H1 (cell line): ENCODE data around the gene PLCB1. TPM values are rescaled to one million over a fixed set of nuclear protein-coding genes. Genes with fewer than 3 reads are reported as not detected.

ENCODE experiments used
- polyA plus RNA-seq, 7 experiments: library from polyadenylated mRNA; depleted of rRNA in 3 of 7; stranded (reverse) in 5 of 7; unstranded in 2 of 7; fragments of >200 nt in 5 of 7; fragments of 200-250 nt in 2 of 7; gene quantifications; 1 replicate in 5 of 7; 2 replicates in 1 of 7; 4 replicates in 1 of 7; pipeline versions ENCODE4 v1.2.1 to v1.2.3, GENCODE V29; 2011 to 2013; ENCODE audit warnings: missing spikeins in 2 of 7, mixed read lengths in 2 of 7
- total RNA-seq: library from RNA; stranded (reverse); fragmentation: NEBNext Ultra II Directional; extraction: Animal tissue kit (Norgen Biotek cat#: 25700); gene quantifications from 2 replicates; pipeline ENCODE4 v1.2.1, GENCODE V29; 2021
- TF ChIP-seq, protein P1 (sequence below): fragments of 300-600 bp; sonication (generic); IDR thresholded peaks from 2 replicates; pipeline ENCODE4 v1.7.1; 2012; ENCODE audit warnings: low read length, moderate library complexity, mild to moderate bottlenecking, inconsistent platforms; ENCODE audit not compliant: insufficient replicate concordance

Gene PLCB1
- total and polyA plus RNA-seq, 2 of the 8 experiments (the other 6 are each of a cell fraction or from before 2014, with no cell fraction given) = 2.6 to 9.1 TPM

DNA sequence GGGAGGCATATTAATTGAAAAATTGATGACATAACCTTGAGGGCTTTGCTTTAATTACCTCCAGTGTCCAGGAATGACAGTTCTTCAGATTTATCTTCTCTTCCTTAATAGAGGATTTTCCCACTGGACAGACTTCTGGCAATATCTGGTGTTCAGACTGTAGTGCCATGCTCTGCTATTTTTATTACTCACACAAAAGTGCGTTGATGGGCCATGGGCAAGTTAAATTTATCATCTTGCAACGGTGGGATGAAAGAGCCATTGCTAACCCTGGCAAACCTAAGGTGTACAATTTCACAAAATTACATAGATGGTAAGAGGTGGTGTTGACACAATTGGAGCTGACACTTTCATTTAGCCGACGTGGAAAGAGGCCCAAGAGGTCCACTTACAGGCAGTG is 683.1 kb downstream of the PLCB1 start (continued):
- TF ChIP-seq, protein P1, sequence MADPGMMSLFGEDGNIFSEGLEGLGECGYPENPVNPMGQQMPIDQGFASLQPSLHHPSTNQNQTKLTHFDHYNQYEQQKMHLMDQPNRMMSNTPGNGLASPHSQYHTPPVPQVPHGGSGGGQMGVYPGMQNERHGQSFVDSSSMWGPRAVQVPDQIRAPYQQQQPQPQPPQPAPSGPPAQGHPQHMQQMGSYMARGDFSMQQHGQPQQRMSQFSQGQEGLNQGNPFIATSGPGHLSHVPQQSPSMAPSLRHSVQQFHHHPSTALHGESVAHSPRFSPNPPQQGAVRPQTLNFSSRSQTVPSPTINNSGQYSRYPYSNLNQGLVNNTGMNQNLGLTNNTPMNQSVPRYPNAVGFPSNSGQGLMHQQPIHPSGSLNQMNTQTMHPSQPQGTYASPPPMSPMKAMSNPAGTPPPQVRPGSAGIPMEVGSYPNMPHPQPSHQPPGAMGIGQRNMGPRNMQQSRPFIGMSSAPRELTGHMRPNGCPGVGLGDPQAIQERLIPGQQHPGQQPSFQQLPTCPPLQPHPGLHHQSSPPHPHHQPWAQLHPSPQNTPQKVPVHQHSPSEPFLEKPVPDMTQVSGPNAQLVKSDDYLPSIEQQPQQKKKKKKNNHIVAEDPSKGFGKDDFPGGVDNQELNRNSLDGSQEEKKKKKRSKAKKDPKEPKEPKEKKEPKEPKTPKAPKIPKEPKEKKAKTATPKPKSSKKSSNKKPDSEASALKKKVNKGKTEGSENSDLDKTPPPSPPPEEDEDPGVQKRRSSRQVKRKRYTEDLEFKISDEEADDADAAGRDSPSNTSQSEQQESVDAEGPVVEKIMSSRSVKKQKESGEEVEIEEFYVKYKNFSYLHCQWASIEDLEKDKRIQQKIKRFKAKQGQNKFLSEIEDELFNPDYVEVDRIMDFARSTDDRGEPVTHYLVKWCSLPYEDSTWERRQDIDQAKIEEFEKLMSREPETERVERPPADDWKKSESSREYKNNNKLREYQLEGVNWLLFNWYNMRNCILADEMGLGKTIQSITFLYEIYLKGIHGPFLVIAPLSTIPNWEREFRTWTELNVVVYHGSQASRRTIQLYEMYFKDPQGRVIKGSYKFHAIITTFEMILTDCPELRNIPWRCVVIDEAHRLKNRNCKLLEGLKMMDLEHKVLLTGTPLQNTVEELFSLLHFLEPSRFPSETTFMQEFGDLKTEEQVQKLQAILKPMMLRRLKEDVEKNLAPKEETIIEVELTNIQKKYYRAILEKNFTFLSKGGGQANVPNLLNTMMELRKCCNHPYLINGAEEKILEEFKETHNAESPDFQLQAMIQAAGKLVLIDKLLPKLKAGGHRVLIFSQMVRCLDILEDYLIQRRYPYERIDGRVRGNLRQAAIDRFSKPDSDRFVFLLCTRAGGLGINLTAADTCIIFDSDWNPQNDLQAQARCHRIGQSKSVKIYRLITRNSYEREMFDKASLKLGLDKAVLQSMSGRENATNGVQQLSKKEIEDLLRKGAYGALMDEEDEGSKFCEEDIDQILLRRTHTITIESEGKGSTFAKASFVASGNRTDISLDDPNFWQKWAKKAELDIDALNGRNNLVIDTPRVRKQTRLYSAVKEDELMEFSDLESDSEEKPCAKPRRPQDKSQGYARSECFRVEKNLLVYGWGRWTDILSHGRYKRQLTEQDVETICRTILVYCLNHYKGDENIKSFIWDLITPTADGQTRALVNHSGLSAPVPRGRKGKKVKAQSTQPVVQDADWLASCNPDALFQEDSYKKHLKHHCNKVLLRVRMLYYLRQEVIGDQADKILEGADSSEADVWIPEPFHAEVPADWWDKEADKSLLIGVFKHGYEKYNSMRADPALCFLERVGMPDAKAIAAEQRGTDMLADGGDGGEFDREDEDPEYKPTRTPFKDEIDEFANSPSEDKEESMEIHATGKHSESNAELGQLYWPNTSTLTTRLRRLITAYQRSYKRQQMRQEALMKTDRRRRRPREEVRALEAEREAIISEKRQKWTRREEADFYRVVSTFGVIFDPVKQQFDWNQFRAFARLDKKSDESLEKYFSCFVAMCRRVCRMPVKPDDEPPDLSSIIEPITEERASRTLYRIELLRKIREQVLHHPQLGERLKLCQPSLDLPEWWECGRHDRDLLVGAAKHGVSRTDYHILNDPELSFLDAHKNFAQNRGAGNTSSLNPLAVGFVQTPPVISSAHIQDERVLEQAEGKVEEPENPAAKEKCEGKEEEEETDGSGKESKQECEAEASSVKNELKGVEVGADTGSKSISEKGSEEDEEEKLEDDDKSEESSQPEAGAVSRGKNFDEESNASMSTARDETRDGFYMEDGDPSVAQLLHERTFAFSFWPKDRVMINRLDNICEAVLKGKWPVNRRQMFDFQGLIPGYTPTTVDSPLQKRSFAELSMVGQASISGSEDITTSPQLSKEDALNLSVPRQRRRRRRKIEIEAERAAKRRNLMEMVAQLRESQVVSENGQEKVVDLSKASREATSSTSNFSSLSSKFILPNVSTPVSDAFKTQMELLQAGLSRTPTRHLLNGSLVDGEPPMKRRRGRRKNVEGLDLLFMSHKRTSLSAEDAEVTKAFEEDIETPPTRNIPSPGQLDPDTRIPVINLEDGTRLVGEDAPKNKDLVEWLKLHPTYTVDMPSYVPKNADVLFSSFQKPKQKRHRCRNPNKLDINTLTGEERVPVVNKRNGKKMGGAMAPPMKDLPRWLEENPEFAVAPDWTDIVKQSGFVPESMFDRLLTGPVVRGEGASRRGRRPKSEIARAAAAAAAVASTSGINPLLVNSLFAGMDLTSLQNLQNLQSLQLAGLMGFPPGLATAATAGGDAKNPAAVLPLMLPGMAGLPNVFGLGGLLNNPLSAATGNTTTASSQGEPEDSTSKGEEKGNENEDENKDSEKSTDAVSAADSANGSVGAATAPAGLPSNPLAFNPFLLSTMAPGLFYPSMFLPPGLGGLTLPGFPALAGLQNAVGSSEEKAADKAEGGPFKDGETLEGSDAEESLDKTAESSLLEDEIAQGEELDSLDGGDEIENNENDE = no peak
